ENCODE measurements around the gene LTB4R.

- TF ChIP-seq, protein P1, sequence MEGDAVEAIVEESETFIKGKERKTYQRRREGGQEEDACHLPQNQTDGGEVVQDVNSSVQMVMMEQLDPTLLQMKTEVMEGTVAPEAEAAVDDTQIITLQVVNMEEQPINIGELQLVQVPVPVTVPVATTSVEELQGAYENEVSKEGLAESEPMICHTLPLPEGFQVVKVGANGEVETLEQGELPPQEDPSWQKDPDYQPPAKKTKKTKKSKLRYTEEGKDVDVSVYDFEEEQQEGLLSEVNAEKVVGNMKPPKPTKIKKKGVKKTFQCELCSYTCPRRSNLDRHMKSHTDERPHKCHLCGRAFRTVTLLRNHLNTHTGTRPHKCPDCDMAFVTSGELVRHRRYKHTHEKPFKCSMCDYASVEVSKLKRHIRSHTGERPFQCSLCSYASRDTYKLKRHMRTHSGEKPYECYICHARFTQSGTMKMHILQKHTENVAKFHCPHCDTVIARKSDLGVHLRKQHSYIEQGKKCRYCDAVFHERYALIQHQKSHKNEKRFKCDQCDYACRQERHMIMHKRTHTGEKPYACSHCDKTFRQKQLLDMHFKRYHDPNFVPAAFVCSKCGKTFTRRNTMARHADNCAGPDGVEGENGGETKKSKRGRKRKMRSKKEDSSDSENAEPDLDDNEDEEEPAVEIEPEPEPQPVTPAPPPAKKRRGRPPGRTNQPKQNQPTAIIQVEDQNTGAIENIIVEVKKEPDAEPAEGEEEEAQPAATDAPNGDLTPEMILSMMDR (conservative IDR thresholded peaks at IDR 0.05 in 1 of 2, IDR thresholded peaks at IDR 0.05 in 1 of 2; ENCODE audit: extremely low read depth in 1 of 2, insufficient read depth in 1 of 2, low read depth in 1 of 2, low read length in 2 of 2): no peak
- no peak for TF ChIP-seq EZH2 (IDR thresholded peaks at IDR 0.05; ENCODE audit: borderline replicate concordance, low read length)
Measured at GRCh38 chr14:24280797-24281460, 30.4 kb upstream of the LTB4R start.

Measured in mammary epithelial cell (primary cell).